Measurements from ENCODE around the gene SAP30BP.

The SAP30BP gene

DNA sequence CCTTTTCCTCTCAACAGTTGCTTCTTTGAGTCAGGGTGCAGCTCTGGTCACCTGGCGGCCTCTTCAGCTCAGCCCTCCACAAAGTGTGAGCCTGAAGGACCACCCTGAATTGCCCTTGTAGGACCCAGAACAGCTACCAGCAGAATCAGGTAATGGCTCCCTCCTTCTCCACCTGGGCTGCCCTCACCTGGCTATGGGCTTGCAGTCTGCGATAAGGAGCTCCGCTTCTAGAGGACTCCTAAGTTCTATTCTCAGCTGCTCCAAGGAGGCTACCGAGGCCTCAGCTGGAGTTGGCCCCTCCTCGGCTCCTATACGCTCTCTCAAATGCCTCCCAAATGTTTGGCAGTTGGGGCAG lies 20.5 kb upstream of the SAP30BP start:
- DNase-seq (ENCODE audit: extremely low read depth in 1 of 2, low read depth in 1 of 2): no peak

- no peak for DNase-seq (ENCODE audit: extremely low read depth in 1 of 2, low read depth in 1 of 2)
Observed at GRCh38 chr17:75647061-75647460, 20.1 kb upstream of the SAP30BP start.

- no peak for DNase-seq (ENCODE audit: extremely low read depth in 1 of 2, low read depth in 1 of 2)
Observed at GRCh38 chr17:75647921-75648320, 19.2 kb upstream of the SAP30BP start.

GRCh38 chr17:75649687-75650086 lies 17.5 kb upstream of the SAP30BP start:
- no peak for DNase-seq (ENCODE audit: extremely low read depth in 1 of 2, low read depth in 1 of 2)

DNA sequence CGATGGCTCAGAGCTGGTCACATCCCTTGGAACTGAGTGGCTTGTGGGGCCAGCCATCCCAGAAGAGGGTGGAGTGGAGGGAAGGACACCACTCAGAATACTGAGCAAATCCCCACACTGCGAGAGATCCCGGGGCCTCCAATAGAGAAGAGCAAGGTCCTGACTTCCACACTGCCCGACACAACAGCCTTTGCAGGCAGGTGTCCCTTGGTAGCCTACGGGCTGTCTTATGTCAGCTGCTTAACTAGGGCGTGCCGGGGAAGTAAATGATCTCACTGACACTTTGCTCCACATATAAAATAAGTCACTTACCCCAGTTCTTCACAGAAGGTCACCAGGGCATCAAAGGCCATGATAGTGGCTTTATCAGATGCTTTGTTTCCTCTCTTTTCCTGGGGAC lies 16.3 kb upstream of the SAP30BP start:
- no peak for DNase-seq (ENCODE audit: extremely low read depth in 1 of 2, low read depth in 1 of 2)

GRCh38 chr17:75652341-75652740 lies 14.8 kb upstream of the SAP30BP start:
- DNase-seq (ENCODE audit: extremely low read depth in 1 of 2, low read depth in 1 of 2): no peak

- DNase-seq (ENCODE audit: extremely low read depth in 1 of 2, low read depth in 1 of 2): no peak
Observed at GRCh38 chr17:75652934-75653549, 14.1 kb upstream of the SAP30BP start.

DNA sequence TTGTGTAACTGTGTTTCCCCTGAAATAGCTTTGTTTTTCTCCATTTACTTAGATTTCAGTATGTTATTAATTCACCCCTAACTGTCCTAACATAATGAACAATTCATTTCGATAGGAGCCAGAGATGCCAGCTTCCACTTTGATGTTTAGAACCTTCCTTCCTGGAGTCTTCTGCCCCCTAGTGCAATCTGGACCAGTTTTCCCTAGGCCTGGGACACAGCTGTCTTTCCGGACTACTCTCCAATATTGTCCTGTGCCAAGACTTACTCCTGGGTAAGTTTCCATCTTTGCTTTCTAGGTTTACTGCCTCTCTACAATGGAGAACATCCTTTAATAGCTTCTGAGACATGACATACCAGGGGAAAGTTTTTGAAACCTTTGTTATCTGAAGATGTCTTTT lies 13.0 kb upstream of the SAP30BP start:
- no peak for DNase-seq (ENCODE audit: extremely low read depth in 1 of 2, low read depth in 1 of 2)

GRCh38 chr17:75658237-75658636 lies 8.9 kb upstream of the SAP30BP start:
- no peak for DNase-seq (ENCODE audit: extremely low read depth in 1 of 2, low read depth in 1 of 2)

- no peak for DNase-seq (ENCODE audit: extremely low read depth in 1 of 2, low read depth in 1 of 2)
Observed at GRCh38 chr17:75661531-75661930, 5.6 kb upstream of the SAP30BP start.

DNA sequence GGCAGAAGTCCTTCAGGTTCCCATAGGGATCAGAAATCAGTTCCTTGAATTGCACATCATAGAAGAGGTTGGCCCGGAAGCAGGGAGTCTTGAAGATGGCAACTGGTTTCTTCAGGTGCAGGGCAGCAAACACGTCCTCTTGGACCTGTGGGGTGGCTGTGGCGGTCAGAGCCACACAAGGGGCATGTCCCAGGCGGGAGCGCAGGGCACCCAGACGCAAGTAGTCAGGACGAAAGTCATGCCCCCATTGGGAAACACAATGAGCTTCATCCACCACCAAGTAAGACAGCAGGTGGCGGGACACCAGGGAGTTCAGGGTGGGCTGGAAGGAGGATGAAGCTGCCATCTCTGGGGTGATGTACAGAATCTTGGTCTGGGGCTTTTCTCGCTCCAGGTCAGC lies 4.6 kb upstream of the SAP30BP start:
- no peak for DNase-seq (ENCODE audit: extremely low read depth in 1 of 2, low read depth in 1 of 2)

- no peak for DNase-seq (ENCODE audit: extremely low read depth in 1 of 2, low read depth in 1 of 2)
Observed at GRCh38 chr17:75664099-75664549, 3.0 kb upstream of the SAP30BP start.

GRCh38 chr17:75665981-75666380 lies 1.2 kb upstream of the SAP30BP start:
- DNase-seq (ENCODE audit: extremely low read depth in 1 of 2, low read depth in 1 of 2): no peak

DNA sequence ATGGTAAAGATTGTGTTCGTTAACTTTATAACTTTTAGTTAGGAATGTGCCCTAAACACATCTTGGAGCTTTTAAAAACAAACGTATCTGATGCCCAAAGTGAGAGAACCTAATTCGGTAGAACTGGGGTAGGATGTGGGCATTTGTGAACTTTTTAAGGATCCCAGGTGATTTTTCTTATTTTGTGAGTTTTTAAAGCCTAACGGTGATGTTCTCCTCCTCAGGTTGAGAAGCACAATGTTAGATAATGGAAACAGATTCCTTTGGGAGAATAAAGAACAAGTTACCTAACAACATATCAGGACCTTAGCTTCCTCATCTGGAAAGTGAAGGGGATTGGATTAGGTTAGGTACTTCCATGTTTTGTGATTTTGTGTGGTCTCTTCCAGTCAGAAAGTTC lies 687 bp downstream of the SAP30BP start:
- no peak for DNase-seq (ENCODE audit: extremely low read depth in 1 of 2, low read depth in 1 of 2)

- DNase-seq (ENCODE audit: extremely low read depth in 1 of 2, low read depth in 1 of 2): no peak
Observed at GRCh38 chr17:75668489-75668888, 1.4 kb downstream of the SAP30BP start.

GRCh38 chr17:75670868-75671267 lies 3.7 kb downstream of the SAP30BP start:
- DNase-seq (ENCODE audit: extremely low read depth in 1 of 2, low read depth in 1 of 2): no peak

- no peak for DNase-seq (ENCODE audit: extremely low read depth in 1 of 2, low read depth in 1 of 2)
Observed at GRCh38 chr17:75672011-75672410, 4.9 kb downstream of the SAP30BP start.

DNA sequence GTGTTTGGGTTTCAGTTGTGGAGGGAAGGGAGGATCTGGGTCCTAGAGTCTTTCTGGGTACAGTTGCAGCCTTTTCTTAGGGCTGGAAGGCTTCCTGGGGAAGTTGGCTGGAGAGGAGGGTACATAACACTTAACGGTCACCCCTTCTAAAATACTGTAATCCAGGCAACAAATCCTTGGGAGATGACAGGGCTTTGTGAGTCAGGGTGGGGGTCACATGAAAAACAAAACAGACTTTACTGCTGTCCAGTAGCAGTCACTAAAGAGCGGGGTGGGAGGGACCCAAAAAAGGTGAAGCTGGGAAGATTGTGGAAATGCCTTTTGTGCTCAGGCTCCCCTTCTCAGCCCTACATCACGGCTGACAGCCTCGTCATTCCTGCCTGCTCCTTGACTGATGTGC lies 6.3 kb downstream of the SAP30BP start:
- no peak for DNase-seq (ENCODE audit: extremely low read depth in 1 of 2, low read depth in 1 of 2)

GRCh38 chr17:75676461-75676860 lies 9.3 kb downstream of the SAP30BP start:
- DNase-seq (ENCODE audit: extremely low read depth in 1 of 2, low read depth in 1 of 2): no peak

DNA sequence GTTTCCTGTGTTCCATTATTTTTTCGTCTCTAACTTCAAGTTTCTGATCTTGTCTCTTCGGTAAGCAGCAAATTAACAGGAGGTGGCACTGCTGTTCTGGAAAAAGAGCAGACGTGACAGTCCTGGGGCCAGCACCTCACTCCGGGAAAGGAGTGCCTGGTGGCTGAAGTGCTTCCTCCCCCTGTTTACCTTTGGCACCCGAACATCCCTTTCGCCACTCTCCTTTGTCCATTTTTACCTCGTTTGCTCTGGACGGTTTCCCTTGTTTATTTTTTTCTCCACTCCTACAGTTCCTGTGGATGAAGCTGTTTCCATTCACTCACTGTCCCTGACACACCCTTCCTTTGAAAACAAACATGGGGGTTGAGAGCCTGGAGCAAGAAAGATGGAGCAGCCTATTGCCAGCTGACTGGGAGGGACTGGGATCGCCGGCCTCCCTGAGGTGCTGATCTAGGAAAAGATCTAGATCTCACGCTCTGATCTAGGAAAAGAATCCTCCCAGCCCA lies 12.6 kb downstream of the SAP30BP start:
- no peak for DNase-seq (ENCODE audit: extremely low read depth in 1 of 2, low read depth in 1 of 2)

DNA sequence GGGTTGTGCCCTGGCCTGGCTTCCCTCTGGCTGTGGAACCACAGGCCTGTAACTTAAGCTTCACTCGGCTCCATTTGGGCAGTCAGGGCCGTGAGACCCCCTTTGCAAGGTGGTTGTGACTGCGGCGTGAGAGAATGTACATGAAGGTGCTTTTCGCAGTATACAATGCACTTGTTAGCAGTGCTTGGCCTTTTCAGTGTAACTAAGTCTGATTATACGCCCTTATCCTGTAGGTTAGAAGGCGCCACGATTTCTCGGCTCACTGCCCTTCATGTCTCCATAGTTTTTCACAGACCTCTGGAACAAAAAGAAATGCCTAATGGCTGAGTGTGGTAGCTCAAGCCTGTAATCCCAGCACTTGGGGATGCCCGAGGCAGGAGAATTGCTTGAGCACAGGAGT lies 13.3 kb downstream of the SAP30BP start:
- no peak for DNase-seq (ENCODE audit: extremely low read depth in 1 of 2, low read depth in 1 of 2)

DNA sequence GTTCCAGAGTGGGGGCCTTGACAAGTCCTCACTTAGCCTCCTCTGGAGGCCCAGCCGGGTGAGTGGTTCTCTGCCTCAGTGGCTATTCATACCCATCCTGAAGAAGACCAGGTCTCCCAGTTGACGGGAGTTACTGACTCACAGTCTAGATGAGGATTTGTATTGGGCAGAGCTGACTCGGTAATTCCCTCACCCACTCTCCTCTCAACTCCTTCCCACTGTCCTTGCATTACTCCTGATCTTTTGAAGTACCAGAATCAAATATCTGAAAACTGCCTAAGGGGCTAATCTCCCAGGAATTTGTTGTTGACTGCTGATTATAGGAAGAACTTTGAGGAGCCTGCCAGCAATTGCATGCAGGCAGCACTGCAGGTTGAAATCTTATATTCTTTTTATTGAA lies 14.2 kb downstream of the SAP30BP start:
- DNase-seq (ENCODE audit: extremely low read depth in 1 of 2, low read depth in 1 of 2): no peak

GRCh38 chr17:75683583-75683982 lies 16.4 kb downstream of the SAP30BP start:
- DNase-seq (ENCODE audit: extremely low read depth in 1 of 2, low read depth in 1 of 2): no peak
